GM19468 (cell line): Measurements from ENCODE around the gene AAMP.

Experiments
- ATAC-seq: cut with Tn5 transposase; IDR thresholded peaks from one replicate; pipeline ENCODE4 v1.9.1; 2021; ENCODE audit warnings: mild to moderate bottlenecking, moderate library complexity, moderate number of reproducible peaks; ENCODE audit not compliant: unreplicated experiment; ENCODE audit errors: extremely low read depth

Gene AAMP

GRCh38 chr2:218294430-218295022 is 24.6 kb upstream of the AAMP start:
- no peak for ATAC-seq

- ATAC-seq = no peak
These were observed 23.9 kb upstream of the AAMP start for GRCh38 chr2:218293715-218294429.

GRCh38 chr2:218292048-218293014 is 22.4 kb upstream of the AAMP start, which contains the start of gene TMBIM1:
Gene TMBIM1, minus strand, starts transcription at chr2:218292503. Its CDS starts 10,362 bp downstream, at chr2:218282141.
- ATAC-seq = peak; percentile 78

GRCh38 chr2:218291318-218292047 is 21.5 kb upstream of the AAMP start:
- ATAC-seq = no peak

GRCh38 chr2:218290316-218291261 is 20.7 kb upstream of the AAMP start:
- ATAC-seq = no peak

GRCh38 chr2:218289639-218290315 is 19.8 kb upstream of the AAMP start:
- no peak for ATAC-seq

GRCh38 chr2:218286570-218287459 is 16.9 kb upstream of the AAMP start:
- ATAC-seq = no peak

GRCh38 chr2:218285604-218286003 is 15.7 kb upstream of the AAMP start:
- ATAC-seq = no peak

GRCh38 chr2:218284106-218284811 is 14.3 kb upstream of the AAMP start:
- no peak for ATAC-seq

- ATAC-seq = no peak
These were observed 12.4 kb upstream of the AAMP start for GRCh38 chr2:218282173-218282991.

- no peak for ATAC-seq
These were observed 11.5 kb upstream of the AAMP start for GRCh38 chr2:218281449-218281848.

GRCh38 chr2:218280260-218280870 is 10.4 kb upstream of the AAMP start:
- ATAC-seq = no peak

GRCh38 chr2:218278531-218279360 is 8.8 kb upstream of the AAMP start:
- no peak for ATAC-seq

GRCh38 chr2:218277921-218278320 is 8.0 kb upstream of the AAMP start:
- ATAC-seq = no peak
